GM10847 (cell line): Measurements from ENCODE around the gene CDC14A.

Experiments
- POLR2A ChIP-seq: IDR thresholded peaks from 2 replicates; pipeline ENCODE4 v1.6.1; 2011; ENCODE audit not compliant: insufficient read length; ENCODE audit errors: extremely low read depth

CDC14A gene

GRCh38 chr1:100543640-100544039 lies 191.3 kb downstream of the CDC14A start:
- no peak for TF ChIP-seq POLR2A

DNA sequence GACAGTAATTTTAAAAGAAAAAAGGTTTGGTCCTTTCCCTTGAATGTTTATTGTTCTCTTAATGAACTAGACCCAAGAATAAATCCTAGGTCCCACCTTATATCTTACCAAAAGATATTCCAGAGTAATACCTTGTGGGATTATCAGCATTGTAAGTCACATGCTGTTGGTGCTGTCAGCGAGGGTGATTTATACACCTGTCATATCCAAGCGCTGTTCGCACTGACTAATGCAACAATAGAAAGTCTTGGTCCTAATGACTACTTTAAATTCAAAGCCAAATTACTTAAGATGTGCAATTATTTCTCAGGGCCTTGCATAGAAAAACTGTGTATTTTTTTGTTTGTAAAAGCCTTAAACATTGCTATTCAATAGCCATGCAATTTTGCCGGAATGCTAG lies 192.5 kb downstream of the CDC14A start:
- no peak for TF ChIP-seq POLR2A

GRCh38 chr1:100545855-100546254 lies 193.5 kb downstream of the CDC14A start:
- TF ChIP-seq POLR2A, result no peak

DNA sequence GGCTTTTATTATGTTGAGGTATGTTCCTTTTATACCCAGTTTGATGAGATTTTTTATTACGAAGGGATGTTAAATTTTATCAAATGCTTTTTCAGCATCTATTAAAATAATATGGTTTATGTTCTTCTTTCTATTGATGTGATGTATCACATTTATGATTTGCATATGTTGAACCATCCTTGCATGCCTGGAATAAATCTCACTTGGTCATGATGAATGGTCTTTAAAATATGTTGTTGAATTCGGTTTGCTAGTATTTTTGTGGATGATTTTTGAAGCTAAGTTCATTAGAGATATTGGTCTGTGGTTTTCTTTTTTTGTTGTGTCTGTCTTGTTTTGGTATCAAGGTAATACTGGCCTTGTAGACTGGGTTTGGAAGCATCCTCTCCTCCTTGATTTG lies 199.7 kb downstream of the CDC14A start:
- TF ChIP-seq POLR2A, result no peak

DNA sequence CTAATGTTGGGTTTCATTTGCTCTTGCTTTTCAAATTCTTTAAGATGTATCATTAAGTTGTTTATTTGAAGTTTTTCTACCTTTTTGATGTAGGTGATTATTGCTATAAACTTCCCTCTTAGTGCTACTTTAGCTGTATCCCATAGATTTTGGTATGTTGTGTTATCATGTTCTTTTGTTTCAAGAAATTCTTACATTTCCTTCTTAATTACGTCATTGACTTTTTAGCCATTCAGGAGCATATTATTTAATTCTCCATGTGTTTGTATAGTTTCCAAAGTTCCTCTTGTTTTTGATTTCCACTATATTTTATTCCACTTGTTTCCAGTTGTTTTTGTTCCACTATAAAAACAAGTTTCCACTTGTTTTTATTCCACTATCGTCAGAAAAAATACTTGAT lies 200.6 kb downstream of the CDC14A start:
- no peak for TF ChIP-seq POLR2A

DNA sequence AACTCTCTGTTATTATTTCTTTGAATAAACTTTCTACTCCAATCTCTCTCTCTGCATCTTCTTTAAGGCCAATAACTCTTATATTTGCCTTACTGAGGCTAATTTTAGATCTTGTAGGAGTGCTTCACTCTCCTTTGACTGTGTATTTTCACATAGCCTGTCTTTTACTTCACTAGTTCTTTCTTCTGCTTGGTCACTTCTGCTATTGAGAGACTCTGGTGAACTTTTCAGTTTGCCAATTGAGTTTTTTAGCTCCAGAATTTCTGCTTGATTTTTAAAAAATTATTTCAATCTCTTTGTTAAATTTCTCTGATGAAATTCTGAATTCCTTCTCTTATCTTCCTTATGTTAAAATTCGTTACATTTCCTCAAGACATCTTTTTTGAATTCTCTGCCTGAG lies 203.9 kb downstream of the CDC14A start:
- TF ChIP-seq POLR2A, result no peak

GRCh38 chr1:100556925-100557605 lies 204.8 kb downstream of the CDC14A start:
- TF ChIP-seq POLR2A, result no peak

DNA sequence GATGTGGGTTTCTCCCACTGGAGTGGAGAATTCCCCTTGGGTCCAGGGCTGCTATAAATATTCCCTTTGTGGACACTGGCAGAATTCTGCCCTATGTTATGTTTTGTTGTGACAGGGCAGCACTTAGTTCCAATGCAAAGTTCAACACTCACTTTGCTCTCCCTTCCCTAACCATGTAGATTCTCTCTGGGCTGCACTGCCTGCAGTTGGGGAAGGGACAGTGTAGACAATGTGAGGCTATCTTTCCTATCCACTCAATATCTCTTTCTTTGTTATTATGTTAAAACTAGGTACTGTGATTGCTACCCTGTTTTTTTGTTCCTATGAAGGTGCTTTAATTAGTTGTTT lies 205.3 kb downstream of the CDC14A start:
- no peak for TF ChIP-seq POLR2A

- TF ChIP-seq POLR2A, result no peak
Observed at GRCh38 chr1:100565533-100565932, 213.2 kb downstream of the CDC14A start.

DNA sequence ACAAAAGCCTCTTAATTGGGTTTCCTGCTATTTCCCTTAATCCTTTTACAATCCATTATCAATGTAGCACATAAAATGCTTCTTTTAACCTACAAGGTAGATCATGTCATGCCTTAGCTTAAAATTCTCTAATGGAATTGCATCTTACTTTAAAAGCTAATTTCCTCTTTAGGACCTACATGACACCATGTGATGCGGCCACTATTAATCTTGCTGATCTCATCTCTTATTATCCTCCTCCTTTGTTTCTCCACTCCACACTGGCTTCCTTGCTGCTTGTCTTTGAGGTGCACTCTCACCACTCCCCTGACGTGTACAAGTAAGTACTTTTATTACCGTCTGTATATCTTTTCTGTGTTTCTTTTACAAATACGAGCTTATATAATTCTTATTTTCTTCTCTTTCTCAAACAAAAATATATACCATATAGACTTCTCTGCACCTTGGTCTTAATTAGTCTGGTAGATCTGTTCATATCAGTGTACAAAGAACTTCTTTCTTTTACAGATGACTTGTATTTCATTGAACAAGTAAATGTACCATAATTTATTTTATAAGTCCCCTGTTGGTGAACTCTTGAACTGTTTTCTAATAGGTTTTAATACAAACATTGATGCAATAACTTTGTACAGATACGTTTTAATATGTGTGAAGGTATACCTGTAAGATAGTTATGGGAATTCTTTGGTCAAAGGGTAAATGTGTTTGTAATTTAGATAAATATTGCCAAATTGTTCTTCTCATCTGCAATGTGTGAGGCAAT lies 213.8 kb downstream of the CDC14A start:
- no peak for TF ChIP-seq POLR2A

DNA sequence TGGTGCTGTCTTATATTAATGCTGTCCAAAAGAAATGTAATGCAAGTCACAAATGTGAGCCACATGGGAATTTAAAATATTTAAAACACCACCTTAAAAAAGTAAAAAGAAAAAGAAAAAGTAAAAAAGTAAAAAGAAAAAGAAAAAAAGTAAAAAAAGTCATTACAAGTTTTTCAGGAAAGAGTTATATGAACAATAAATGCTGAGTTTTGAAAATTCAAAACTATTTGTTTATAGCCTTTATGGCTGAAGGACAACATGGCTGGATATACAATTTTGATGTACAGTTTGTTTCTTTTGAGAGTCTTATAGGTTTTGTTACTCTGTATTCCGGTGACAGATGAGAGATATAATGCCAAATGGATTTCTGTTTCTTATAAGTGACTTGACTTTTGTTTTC lies 214.8 kb downstream of the CDC14A start:
- no peak for TF ChIP-seq POLR2A
